ENCODE measurements around the gene NXPH1.

The NXPH1 gene

GRCh38 chr7:8567626-8568025 lies 134.2 kb downstream of the NXPH1 start:
- Histone ChIP-seq H3K36me3 (ENCODE audit: insufficient read depth, low read length) (no peaks in the 10 kb centered on the region), H3K9ac (ENCODE audit: low read length) (no peak overlapping the region), H3K27ac (ENCODE audit: low read depth, low read length, poor library complexity, severe bottlenecking) (no peak overlapping the region), H3F3A (ENCODE audit: insufficient read depth, low read length) (no peaks in the 10 kb centered on the region), H4K20me1 (ENCODE audit: insufficient read depth, low read length) (no peaks in the 10 kb centered on the region), H3K79me2 (ENCODE audit: insufficient read depth, low read length) (no peaks in the 10 kb centered on the region), H3K9me3 (ENCODE audit: low read length) (no peaks in the 10 kb centered on the region), H3K9me2 (ENCODE audit: low read depth, low read length) (no peaks in the 10 kb centered on the region), H2AFZ (ENCODE audit: low read length) (no peak overlapping the region), H3K4me2 (ENCODE audit: low read length) (no peak overlapping the region), H3K4me1 (ENCODE audit: insufficient read depth, low read length, severe bottlenecking) (no peaks in the 10 kb centered on the region), H3K27me3 (ENCODE audit: insufficient read depth, low read length) (no peaks in the 10 kb centered on the region), H3K4me3 (ENCODE audit: low read depth, low read length, poor library complexity, severe bottlenecking) (no peak overlapping the region)
- TF ChIP-seq EZH2 (IDR thresholded peaks at IDR 0.05; ENCODE audit: borderline replicate concordance, low read length) (no peak), CTCF (IDR thresholded peaks at IDR 0.05; ENCODE audit: low read length) (no peak)

DNA sequence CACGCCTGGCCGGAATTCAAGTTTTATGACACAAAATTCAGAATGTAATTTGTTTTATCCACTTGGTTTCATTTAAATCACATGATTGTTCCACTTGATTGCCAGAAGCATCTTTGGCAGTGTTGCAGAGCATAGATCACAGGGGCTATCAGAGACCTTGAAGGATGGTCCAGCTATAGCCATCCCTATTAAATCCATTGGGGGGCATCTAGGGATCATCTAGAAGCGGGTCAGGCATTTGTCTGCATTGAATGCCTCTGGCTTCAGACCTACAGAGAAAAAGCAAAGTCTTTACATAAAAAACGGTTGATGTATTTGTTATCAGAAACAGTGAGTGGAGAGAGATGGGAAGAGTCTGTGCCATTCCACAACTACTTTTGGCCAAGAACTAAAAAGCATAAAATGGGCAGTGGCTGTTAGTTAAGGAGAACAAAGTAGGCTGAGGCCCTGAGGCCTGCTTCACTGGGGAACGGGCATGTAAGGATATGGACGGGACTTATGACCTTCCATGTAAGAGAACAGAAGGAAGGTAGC lies 146.3 kb downstream of the NXPH1 start:
- Histone ChIP-seq H3K9me2 (ENCODE audit: low read depth, low read length) (no peaks in the 10 kb centered on the region), H3F3A (ENCODE audit: insufficient read depth, low read length) (no peaks in the 10 kb centered on the region), H2AFZ (ENCODE audit: low read length) (no peak overlapping the region)

DNA sequence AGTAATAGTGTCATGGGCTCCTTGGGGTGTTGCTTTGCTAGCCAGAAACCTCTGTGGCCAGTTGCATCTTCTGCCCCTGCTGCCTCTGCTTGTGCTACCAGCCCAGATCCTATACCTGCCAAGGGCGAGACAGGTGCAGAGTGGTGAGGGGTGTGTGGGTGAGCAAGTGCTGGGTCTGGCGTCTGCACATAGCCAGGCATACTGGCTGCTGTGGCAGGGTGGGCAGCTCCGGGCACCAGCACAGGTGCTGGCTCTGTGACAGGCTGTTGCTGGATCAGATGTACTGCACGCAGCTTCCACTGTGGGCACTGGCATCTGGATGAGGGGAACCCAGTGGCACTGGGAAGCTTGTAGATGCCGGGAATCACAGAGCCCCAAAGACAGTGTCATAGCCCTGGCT lies 148.4 kb downstream of the NXPH1 start:
- H3K36me3 ChIP-seq (ENCODE audit: insufficient read depth, low read length), result no peaks in the 10 kb centered on the region
- no peak overlapping the region for H3K4me3 ChIP-seq (ENCODE audit: low read depth, low read length, poor library complexity, severe bottlenecking)
- H2AFZ ChIP-seq (ENCODE audit: low read length), result no peak overlapping the region
- no peaks in the 10 kb centered on the region for H3K27me3 ChIP-seq (ENCODE audit: insufficient read depth, low read length)
- H3K9me2 ChIP-seq (ENCODE audit: low read depth, low read length), result no peaks in the 10 kb centered on the region
- H3K4me1 ChIP-seq (ENCODE audit: insufficient read depth, low read length, severe bottlenecking), result no peaks in the 10 kb centered on the region
- H3K27ac ChIP-seq (ENCODE audit: low read depth, low read length, poor library complexity, severe bottlenecking), result no peak overlapping the region
- no peaks in the 10 kb centered on the region for H3K79me2 ChIP-seq (ENCODE audit: insufficient read depth, low read length)
- no peaks in the 10 kb centered on the region for H4K20me1 ChIP-seq (ENCODE audit: insufficient read depth, low read length)
- TF ChIP-seq EZH2 (IDR thresholded peaks at IDR 0.05; ENCODE audit: borderline replicate concordance, low read length) (no peak), CTCF (IDR thresholded peaks at IDR 0.05; ENCODE audit: low read length) (no peak)
- no peaks in the 10 kb centered on the region for H3F3A ChIP-seq (ENCODE audit: insufficient read depth, low read length)
- H3K9me3 ChIP-seq (ENCODE audit: low read length), result no peaks in the 10 kb centered on the region
- H3K9ac ChIP-seq (ENCODE audit: low read length), result no peak overlapping the region
- no peak overlapping the region for H3K4me2 ChIP-seq (ENCODE audit: low read length)

More for the DNA sequence above, 146.3 kb downstream of the NXPH1 start:
- H3K9me3 ChIP-seq (ENCODE audit: low read length), result no peaks in the 10 kb centered on the region
- H3K9ac ChIP-seq (ENCODE audit: low read length), result no peak overlapping the region
- no peak overlapping the region for H3K27ac ChIP-seq (ENCODE audit: low read depth, low read length, poor library complexity, severe bottlenecking)
- H3K79me2 ChIP-seq (ENCODE audit: insufficient read depth, low read length), result no peaks in the 10 kb centered on the region
- no peaks in the 10 kb centered on the region for H3K27me3 ChIP-seq (ENCODE audit: insufficient read depth, low read length)
- TF ChIP-seq CTCF (IDR thresholded peaks at IDR 0.05; ENCODE audit: low read length) (no peak), EZH2 (IDR thresholded peaks at IDR 0.05; ENCODE audit: borderline replicate concordance, low read length) (no peak)
- no peak overlapping the region for H3K4me2 ChIP-seq (ENCODE audit: low read length)
- H3K4me3 ChIP-seq (ENCODE audit: low read depth, low read length, poor library complexity, severe bottlenecking), result no peak overlapping the region
- no peaks in the 10 kb centered on the region for H3K4me1 ChIP-seq (ENCODE audit: insufficient read depth, low read length, severe bottlenecking)
- no peaks in the 10 kb centered on the region for H3K36me3 ChIP-seq (ENCODE audit: insufficient read depth, low read length)
- H4K20me1 ChIP-seq (ENCODE audit: insufficient read depth, low read length), result no peaks in the 10 kb centered on the region

Data from OCI-LY1 (cell line).